ENCODE results near the gene LSM14A.
"Not testable (repeated sequence)": the region's sequence is repeated elsewhere in the genome, so short reads cannot be mapped to it uniquely, and the experiment has no call there.

The LSM14A gene

GRCh38 chr19:34158966-34159365 lies 13.3 kb upstream of the LSM14A start:
- not testable (repeated sequence) for DNase-seq (ENCODE audit: low read depth)

- DNase-seq (ENCODE audit: low read depth): not testable (repeated sequence)
These were observed 12.8 kb upstream of the LSM14A start for GRCh38 chr19:34159541-34159940.

DNA sequence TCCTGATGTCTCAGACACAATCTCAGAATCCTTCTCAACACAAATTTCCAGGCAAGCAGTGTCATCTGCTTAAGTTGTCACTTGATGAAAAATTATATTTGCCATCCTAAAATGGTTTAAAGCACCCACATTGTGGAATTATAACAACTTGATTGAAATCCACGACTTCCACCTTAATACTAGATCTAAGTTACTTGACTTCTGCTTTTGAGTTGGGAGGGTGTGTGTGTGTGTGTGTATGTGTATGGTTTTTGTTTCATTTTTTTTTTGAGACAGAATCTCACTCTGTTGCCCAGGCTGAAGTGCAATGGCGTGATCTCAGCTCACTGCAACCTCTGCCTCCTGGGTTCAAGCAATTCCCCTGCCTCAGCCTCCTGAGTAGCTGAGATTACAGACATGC lies 10.4 kb upstream of the LSM14A start:
- DNase-seq (ENCODE audit: low read depth): not testable (repeated sequence)

DNA sequence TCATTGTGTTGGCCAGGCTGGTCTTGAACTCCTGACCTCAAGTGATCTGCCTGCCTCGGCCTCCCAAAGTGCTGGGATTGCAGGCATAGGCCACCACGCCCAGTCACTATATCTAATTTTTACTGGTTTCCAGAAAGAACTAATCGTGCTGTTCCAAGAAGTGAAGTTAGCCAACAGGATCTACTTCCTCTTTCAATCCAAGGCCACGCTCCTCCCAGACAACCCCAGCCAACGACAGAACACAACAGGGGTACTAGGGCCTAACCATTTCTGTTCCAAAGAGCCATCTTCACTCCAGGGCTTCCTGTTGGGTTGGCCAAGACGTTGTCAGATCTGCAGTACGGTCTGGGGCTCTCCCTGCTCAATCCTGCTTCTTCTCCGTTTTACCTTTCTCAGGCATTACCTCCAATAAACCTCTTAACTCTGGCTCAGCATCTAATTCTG lies 7.0 kb upstream of the LSM14A start:
- DNase-seq (ENCODE audit: low read depth): no peak

- DNase-seq (ENCODE audit: low read depth): not testable (repeated sequence)
These were observed 2.7 kb upstream of the LSM14A start for GRCh38 chr19:34169475-34170199.

GRCh38 chr19:34171539-34171876 lies 796 bp upstream of the LSM14A start:
- peak; percentile 76 for DNase-seq (ENCODE audit: low read depth)

- peak; percentile 26 for DNase-seq (ENCODE audit: low read depth)
These were observed 423 bp downstream of the LSM14A start for GRCh38 chr19:34172661-34173192.

DNA sequence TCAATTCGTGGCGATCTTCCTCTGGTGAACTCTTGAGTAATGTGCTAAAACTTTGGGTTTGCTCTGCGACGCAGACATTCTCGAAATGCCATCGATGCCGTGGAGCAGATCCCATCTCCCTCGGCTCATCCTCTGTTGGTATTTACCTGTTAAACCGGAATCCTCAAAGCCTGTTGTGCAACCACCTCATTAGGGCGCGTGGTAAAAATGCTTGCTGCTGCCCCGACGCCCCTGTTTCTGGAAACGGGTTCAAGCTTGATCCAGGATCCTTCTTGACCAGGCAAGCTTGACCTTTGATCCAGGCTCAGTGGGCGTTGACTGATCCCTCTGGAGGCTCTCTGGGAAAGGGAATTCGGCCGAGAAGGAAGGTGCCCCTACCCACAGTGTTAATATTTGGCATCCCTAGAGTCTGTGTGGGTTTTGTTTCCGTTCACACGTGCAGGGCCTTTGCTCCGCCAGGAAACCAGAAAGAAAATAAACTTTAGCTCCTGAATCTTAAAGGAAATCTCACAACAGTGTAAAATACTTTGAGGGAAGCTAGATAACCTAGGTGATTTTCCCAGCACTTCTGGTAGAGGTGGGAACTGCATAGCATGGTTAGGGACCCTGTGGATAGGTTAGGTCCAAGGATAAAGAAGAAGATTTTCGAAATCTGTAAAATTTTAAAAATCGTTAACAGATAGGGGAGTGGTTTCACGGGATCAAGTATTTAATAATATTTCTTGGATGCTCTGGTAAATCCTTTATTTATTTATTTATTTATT lies 1.1 kb downstream of the LSM14A start:
- DNase-seq (ENCODE audit: low read depth): peak; percentile 38

GRCh38 chr19:34175173-34175572 lies 2.9 kb downstream of the LSM14A start:
- DNase-seq (ENCODE audit: low read depth): not testable (repeated sequence)

DNA sequence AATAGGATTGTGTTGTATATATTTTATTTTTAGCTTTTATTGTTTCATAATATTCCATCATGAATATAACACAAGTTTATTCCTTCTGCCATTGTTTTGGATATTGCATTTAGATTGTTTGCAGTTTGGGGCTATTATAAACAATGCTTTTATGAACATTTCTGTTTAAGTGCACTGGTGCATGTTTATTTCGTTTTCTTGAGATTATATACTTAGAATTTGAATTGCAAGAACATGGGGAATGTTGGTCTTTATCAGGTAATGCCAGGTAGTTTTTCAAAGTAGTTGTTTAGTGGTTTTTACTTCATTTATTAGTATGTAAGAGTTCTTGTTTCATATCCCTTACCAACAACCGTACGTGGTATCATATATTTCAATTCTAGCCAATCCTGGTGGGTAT lies 4.3 kb downstream of the LSM14A start:
- DNase-seq (ENCODE audit: low read depth): no peak

GRCh38 chr19:34178274-34178610 lies 5.9 kb downstream of the LSM14A start:
- no peak for DNase-seq (ENCODE audit: low read depth)

DNA sequence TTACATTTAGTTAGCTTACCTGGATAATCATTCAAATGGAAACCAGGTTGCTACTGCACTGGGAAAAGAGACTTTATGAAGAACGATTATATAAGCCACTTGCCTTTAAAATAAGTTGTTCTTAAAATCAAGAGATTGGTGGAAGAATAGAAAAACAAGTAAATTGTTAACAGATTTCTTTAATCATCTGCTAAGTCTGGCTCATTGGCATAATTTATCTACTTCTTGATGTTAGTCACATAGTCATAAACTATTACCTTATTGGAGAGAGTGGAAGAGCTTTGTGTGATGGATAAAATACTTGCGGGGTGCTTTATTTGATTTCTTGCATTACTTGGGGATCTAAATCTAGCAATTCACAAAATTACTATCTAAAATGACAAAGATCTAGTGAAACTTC lies 6.8 kb downstream of the LSM14A start:
- DNase-seq (ENCODE audit: low read depth): no peak

DNA sequence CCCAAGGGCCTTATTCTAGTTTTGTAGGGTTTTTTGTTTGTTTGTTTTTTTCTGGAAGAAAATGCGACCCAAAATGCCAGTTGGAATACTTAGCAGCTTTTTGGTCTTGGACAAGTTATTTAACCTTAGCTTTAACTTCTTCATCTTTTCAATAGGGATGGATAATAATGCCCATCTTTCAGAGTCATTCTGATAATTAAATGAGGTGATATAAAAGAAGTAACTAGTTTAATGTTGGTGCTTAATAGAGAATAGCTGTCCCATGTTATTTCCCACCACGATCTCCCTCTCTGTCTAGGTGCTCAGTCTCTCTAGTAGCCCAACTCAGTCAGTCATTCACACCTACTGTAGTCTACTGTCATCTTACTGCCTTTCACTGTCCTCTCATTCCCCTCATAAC lies 8.0 kb downstream of the LSM14A start:
- no peak for DNase-seq (ENCODE audit: low read depth)

DNA sequence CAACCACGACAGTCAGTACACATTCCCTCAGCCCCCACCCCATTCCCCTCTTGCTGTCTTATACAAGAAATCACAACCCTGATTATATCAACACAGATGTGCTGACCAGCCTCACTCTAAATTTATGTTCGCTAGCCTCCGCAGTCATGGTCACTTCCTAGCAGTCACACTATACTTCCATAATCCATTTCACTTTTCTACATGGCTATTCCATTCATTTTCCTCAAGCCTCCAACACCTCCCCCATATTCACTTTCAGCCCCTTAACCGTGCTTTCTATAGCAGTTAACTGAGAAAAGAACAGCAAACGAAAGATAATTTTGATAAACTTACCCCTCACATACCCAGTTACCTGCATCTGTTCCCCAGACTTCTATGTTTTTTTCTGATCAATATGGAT lies 8.4 kb downstream of the LSM14A start:
- no peak for DNase-seq (ENCODE audit: low read depth)

DNA sequence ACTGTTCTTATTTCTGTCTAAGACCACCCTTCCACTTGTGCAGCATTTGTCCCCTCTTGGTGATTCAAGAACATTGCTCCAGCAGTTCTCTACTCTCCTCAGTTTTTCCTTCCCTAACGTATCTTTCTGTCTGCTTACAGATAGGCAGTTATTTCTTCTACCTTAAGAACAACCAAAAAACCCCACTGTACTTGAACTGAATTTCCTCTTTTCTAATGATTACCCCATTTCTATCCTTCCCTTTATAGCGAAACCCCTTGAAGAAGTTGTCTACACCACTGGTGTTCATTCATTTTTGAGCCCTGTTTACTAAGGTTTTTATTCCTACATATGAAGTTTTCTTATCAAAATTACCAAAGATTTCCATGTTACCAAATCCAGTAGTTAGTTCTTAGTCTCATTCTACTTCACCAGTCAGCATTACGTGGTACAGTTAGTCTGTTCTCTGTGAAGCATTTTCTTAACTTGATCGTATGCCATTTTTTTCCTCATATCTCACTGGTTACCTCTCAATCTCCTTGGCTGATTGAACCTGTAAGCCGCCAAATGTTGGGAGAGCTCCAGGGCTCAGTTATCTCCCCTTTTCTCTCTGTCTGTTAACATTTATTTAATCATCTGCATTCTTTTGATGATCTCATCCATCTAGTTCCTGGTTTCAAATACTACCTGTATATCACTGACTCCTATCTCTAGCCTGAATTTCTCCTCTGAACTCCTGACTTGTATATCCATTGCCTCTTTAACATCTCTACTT lies 9.0 kb downstream of the LSM14A start:
- DNase-seq (ENCODE audit: low read depth): no peak

- no peak for DNase-seq (ENCODE audit: low read depth)
These were observed 9.8 kb downstream of the LSM14A start for GRCh38 chr19:34182125-34182524.

GRCh38 chr19:34184880-34185491 lies 12.7 kb downstream of the LSM14A start:
- no peak for DNase-seq (ENCODE audit: low read depth)

- DNase-seq (ENCODE audit: low read depth): no peak
These were observed 13.9 kb downstream of the LSM14A start for GRCh38 chr19:34186205-34186604.

GRCh38 chr19:34187011-34187410 lies 14.7 kb downstream of the LSM14A start:
- DNase-seq (ENCODE audit: low read depth): no peak

DNA sequence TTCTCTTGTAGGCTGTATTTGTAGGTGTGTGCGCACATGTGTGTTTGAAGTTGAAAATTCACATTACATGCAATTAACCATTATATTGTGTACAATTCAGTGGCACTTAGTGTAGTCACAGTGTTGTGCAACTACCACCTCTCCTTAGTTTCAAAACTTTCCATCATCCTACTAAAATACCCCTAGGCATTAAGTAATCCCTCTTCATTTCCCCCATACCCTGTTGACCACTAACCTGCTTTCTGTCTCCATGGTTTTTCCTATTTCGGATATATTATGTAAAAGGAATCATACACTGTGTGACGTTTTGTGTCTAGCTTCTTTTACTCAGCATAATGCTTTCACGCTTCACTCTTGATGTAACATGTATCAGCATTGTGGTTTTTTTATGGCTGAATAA lies 16.1 kb downstream of the LSM14A start:
- no peak for DNase-seq (ENCODE audit: low read depth)

DNA sequence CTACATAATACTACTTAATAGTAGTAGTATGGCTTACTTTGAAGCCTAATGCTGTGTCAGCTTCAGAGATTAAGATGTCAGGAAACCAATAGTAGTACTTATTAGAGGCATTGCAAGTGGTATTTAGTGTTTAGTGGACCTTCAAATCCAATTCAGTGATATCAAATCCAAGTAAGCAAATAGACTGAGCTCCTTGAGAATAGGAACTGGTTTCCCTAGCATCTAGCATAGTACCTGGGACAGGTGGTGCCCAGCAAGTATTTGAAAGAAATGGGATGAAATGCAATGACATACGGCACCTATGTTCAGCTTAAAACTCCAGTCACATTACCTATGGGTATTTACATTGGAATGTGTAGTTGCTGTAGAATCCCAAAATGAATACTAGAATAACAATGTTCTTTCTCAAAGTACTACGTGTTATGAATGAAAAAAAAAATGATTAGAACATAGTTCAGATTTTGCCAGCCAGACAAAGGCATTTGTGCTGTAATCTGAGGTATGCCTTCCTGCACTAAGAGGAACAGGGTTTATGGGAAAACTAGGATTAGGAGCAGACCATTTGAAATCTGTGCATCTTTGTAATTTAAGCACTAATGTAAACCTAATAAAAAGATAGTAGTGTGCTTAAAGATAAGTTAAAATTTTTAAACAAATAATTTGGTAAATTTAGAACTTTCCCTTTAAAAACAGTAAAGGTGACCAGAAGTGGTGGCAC lies 17.1 kb downstream of the LSM14A start:
- DNase-seq (ENCODE audit: low read depth): no peak

All from HS-5 (cell line).